ENCODE results near the gene BAIAP2. TPM values are rescaled to one million over a fixed set of nuclear protein-coding genes. Genes with fewer than 3 reads are reported as not detected.
"Not testable (repeated sequence)": the region's sequence is repeated elsewhere in the genome, so short reads cannot be mapped to it uniquely, and the experiment has no call there.

Gene BAIAP2
- total RNA-seq, 1 donor from 2014 or later = 139 TPM

- ATAC-seq = peak; percentile 27
- Histone ChIP-seq H3K4me3 (no peak overlapping the region), H3K9me3 (no peaks in the 10 kb centered on the region), H3K36me3 (no peaks in the 10 kb centered on the region), H3K27me3 (no peaks in the 10 kb centered on the region), H3K27ac (no peak overlapping the region), H3K4me1 (peaks cover 7% of the 10 kb centered on the region)
- intact Hi-C loops (cut with DNase I) = no loop called here
- TF ChIP-seq CTCF (IDR thresholded peaks at IDR 0.05) = no peak
- DNase-seq = no peak
Observed at GRCh38 chr17:81143200-81143527, 108.2 kb downstream of the BAIAP2 start.

- intact Hi-C loops (cut with DNase I) = no loop called here
Observed at GRCh38 chr17:81143717-81144422, 108.9 kb downstream of the BAIAP2 start.

GRCh38 chr17:81144423-81144781 is 109.5 kb downstream of the BAIAP2 start:
- Histone ChIP-seq H3K9me3 (no peaks in the 10 kb centered on the region), H3K27ac (no peak overlapping the region), H3K36me3 (no peaks in the 10 kb centered on the region), H3K4me3 (no peak overlapping the region), H3K4me1 (peaks cover 7% of the 10 kb centered on the region), H3K27me3 (no peaks in the 10 kb centered on the region)
- no peak for ATAC-seq
- intact Hi-C loops (cut with DNase I) = no loop called here
- no peak for DNase-seq
- no peak for TF ChIP-seq CTCF (IDR thresholded peaks at IDR 0.05)

More at GRCh38 chr17:81143717-81144422, 108.9 kb downstream of the BAIAP2 start:
- Histone ChIP-seq H3K4me1 (peaks cover 7% of the 10 kb centered on the region), H3K9me3 (no peaks in the 10 kb centered on the region), H3K27me3 (no peaks in the 10 kb centered on the region), H3K36me3 (no peaks in the 10 kb centered on the region), H3K27ac (no peak overlapping the region), H3K4me3 (no peak overlapping the region)
- no peak for TF ChIP-seq CTCF (IDR thresholded peaks at IDR 0.05)
- no peak for ATAC-seq
- DNase-seq = no peak

- peaks cover 13% of the 10 kb centered on the region for H3K4me1 ChIP-seq
- ATAC-seq; H3K36me3 ChIP-seq; H3K9me3 ChIP-seq; H3K27me3 ChIP-seq; DNase-seq; H3K4me3 ChIP-seq; H3K27ac ChIP-seq; intact Hi-C loops (cut with DNase I): not testable (repeated sequence)
Observed at GRCh38 chr17:81146208-81146607, 111.3 kb downstream of the BAIAP2 start.

- TF ChIP-seq CTCF (IDR thresholded peaks at IDR 0.05) = no peak
- H3K36me3 ChIP-seq = no peaks in the 10 kb centered on the region
- no peak overlapping the region for H3K27ac ChIP-seq
- ATAC-seq (no peak), DNase-seq (no peak)
- intact Hi-C loops (cut with DNase I) = no loop called here
- H3K9me3 ChIP-seq = no peaks in the 10 kb centered on the region
- H3K27me3 ChIP-seq = no peaks in the 10 kb centered on the region
- H3K4me1 ChIP-seq = peaks cover 13% of the 10 kb centered on the region
- H3K4me3 ChIP-seq = no peak overlapping the region
Observed at GRCh38 chr17:81147701-81148100, 112.8 kb downstream of the BAIAP2 start.

- no peaks in the 10 kb centered on the region for H3K9me3 ChIP-seq
- H3K4me1 ChIP-seq = peaks cover 9% of the 10 kb centered on the region
- no peaks in the 10 kb centered on the region for H3K27me3 ChIP-seq
- ATAC-seq (no peak), DNase-seq (no peak)
- no peak overlapping the region for H3K27ac ChIP-seq
- intact Hi-C loops (cut with DNase I) = no loop called here
- H3K4me3 ChIP-seq = no peak overlapping the region
- H3K36me3 ChIP-seq = no peaks in the 10 kb centered on the region
- TF ChIP-seq CTCF (IDR thresholded peaks at IDR 0.05) = no peak
Observed at GRCh38 chr17:81148571-81148970, 113.6 kb downstream of the BAIAP2 start.
